ENCODE results near the gene PPP1R12B. TPM values are rescaled to one million over a fixed set of nuclear protein-coding genes. Genes with fewer than 3 reads are reported as not detected.
"Not testable (repeated sequence)": the region's sequence is repeated elsewhere in the genome, so short reads cannot be mapped to it uniquely, and the experiment has no call there.

PPP1R12B gene
- total RNA-seq, 1 donor from 2014 or later: 13.5 TPM

DNA sequence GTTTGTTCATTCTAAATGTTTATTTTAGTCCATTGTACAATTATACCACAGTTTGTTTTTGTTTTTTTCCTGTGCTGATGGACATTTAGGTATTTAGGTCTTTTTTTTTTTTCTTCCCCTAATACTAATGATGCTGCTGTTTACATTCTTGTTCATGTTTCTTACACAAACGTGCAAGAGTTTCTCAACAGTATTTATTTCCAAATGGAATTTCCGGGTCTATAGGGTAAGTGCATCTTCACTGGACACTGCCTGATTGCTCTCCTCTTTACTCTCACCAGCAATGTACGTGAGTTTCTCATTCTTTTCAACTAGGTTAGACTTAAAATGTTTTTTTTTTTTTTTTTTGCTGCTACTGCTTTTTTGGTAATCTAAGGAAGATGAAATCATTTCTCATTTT, 122.7 kb downstream of the PPP1R12B start:
- DNase-seq (ENCODE audit: low spot score): no peak
- Mint-ChIP-seq H3K27me3 (ENCODE audit: low read depth) (peaks cover 6% of the 10 kb centered on the region), H3K4me1 (ENCODE audit: low read depth) (no peaks in the 10 kb centered on the region), H3K27ac (no peak overlapping the region), H3K36me3 (ENCODE audit: low read depth) (no peaks in the 10 kb centered on the region), H3K9me3 (no peaks in the 10 kb centered on the region), H3K4me3 (ENCODE audit: low read depth) (no peak overlapping the region)
- intact Hi-C loops (cut with micrococcal nuclease): no loop called here

DNA sequence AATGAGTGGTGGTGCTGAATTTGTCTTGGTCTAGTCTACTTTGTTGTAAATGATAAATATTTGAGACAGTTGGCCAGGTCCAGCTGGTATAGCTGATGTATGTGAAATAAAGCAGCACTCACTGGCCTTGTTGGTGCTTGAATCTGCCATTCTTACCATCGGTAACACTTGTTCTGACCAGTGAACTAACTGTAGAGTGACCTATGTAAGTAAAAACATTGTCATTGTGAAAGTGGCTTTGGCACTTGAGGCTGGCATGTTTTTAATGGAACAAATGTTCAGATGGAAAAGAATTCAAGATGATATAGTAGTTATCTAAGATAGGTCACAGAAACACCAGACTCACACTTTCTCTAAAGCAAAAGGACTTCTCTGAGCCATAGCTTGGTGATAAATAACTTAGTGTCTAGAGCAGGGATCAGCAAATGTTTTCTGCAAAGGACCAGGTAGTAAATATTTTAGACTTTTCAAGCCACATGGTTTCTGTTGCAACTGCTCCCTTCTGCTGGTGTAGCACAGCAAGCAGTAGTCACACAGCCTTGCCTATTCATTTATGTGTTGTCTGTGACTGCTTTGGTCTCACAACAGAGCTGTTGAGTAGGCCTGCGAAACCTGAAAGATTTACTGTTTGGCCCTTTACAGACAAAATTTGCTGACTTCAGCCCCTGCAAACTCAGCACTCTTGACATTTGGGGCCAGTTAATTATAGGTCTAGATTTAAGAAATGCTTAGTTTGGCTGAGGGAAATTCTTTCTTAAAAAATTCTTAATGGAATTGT, 124.0 kb downstream of the PPP1R12B start:
- DNase-seq (ENCODE audit: low spot score); H3K36me3 Mint-ChIP-seq (ENCODE audit: low read depth); H3K27me3 Mint-ChIP-seq (ENCODE audit: low read depth); H3K9me3 Mint-ChIP-seq; H3K4me3 Mint-ChIP-seq (ENCODE audit: low read depth); intact Hi-C loops (cut with micrococcal nuclease); H3K4me1 Mint-ChIP-seq (ENCODE audit: low read depth); H3K27ac Mint-ChIP-seq: not testable (repeated sequence)

DNA sequence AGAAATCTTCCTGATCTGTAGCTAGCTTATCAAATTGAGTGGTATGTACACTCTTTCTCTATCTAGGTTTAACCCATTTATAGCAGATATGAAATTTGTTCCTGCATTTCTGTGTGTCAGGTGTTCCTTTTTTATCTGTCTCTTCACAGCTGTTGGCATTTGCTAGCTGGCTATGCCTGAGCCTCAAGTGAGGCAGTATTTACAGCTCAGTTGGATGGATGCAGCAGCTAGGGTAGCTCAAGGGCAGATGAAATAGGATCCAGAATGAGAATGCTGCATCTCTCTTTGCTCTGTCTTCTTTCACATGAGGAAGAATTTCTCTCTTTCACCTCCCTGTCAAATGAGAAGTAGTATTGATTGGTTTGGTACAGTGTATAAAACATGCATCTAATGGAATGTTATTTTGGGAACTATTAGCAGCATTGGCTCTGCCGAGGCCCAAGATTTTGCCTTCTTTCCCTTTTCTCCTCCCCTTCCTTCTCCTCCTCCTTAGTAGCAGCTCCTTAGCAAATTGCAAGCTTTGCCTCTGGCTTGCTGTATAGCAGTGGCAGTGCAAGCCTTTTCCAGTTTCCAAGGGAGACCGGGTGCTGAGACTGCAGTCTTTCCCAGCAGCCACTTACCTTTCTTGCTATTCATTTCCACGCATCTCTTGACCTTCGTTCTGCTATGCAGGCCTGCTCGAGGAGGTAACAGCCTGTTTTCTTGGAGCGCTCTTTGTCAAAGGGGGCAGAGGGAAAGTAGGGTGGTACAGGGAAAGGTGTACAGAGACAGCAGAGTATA, 125.0 kb downstream of the PPP1R12B start:
- H3K4me1 Mint-ChIP-seq (ENCODE audit: low read depth); intact Hi-C loops (cut with micrococcal nuclease); H3K27me3 Mint-ChIP-seq (ENCODE audit: low read depth); DNase-seq (ENCODE audit: low spot score); H3K27ac Mint-ChIP-seq; H3K36me3 Mint-ChIP-seq (ENCODE audit: low read depth); H3K4me3 Mint-ChIP-seq (ENCODE audit: low read depth); H3K9me3 Mint-ChIP-seq: not testable (repeated sequence)

DNA sequence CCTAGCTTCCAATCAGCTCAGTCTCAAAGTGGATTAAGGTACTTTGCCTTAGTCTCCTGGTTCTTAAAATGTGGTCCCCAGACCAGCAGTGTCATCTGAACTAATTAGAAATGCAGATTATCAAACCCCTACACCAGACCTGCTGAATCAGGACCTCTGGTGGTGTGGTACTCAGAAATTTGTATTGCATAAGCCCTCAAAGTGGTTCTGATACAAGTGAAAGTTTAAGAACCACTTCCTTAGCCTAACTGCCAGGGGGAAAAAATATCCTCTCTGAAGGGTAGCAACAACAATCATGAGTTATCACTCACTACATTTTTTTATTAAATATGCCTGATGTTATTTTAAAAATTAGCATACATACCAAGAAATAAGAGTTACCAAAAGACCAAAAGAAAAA, 131.2 kb downstream of the PPP1R12B start:
- intact Hi-C loops (cut with micrococcal nuclease): loop anchor here (10.0 kb wide), 1 partner anchor 135 kb away; the partner anchor contains the start of genes PPP1R12B and UBE2T
- H3K27me3 Mint-ChIP-seq (ENCODE audit: low read depth): peaks cover 34% of the 10 kb centered on the region
- not testable (repeated sequence) for H3K4me3 Mint-ChIP-seq (ENCODE audit: low read depth); H3K36me3 Mint-ChIP-seq (ENCODE audit: low read depth); DNase-seq (ENCODE audit: low spot score); H3K9me3 Mint-ChIP-seq; H3K27ac Mint-ChIP-seq
- H3K4me1 Mint-ChIP-seq (ENCODE audit: low read depth): peaks cover 29% of the 10 kb centered on the region

DNA sequence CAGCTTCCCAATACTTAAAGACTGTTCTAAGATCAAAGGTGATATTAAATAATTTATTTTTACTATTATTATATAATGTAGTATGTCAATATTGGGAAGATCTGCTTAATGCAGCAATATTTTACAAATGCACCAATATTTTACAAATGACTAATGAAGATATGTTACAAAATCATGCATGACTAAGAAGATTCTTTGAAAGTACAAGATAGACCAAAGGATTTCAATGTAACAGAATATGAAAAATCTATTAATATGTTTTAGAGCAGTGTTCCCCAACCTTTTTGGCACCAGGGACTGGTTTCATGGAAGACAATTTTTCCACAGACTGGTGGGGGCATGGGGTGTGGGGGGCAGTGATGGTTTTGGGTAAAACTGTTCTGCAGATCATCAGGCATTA, 132.1 kb downstream of the PPP1R12B start:
- intact Hi-C loops (cut with micrococcal nuclease): loop anchor here (10.0 kb wide), 1 partner anchor 136 kb away; the partner anchor contains the start of genes PPP1R12B and UBE2T

DNA sequence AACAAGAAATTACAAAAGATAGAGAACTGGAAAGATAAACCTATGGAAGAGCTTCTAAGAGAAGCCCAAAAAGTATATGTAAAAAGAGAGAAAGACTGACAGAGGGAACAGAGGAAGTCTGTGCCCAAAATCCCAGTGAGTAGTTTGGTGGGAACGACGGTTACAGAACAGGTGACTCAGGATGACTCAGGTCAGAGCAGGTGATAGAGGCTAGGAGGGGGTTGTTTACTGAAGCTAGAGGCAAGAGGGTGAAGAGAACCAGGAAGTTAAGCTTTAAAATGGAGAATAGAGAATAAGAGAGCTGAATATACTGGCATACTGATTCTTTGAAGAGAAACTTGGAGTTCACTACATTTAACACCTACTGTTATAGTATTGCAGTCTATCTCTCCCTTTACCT, 134.9 kb downstream of the PPP1R12B start:
- H3K27me3 Mint-ChIP-seq (ENCODE audit: low read depth): peaks cover 39% of the 10 kb centered on the region
- peaks cover 38% of the 10 kb centered on the region for H3K4me1 Mint-ChIP-seq (ENCODE audit: low read depth)
- not testable (repeated sequence) for H3K27ac Mint-ChIP-seq; H3K4me3 Mint-ChIP-seq (ENCODE audit: low read depth); DNase-seq (ENCODE audit: low spot score); H3K9me3 Mint-ChIP-seq
- H3K36me3 Mint-ChIP-seq (ENCODE audit: low read depth): peaks cover 12% of the 10 kb centered on the region
- intact Hi-C loops (cut with micrococcal nuclease): loop anchor here (10.0 kb wide), 1 partner anchor 139 kb away; the partner anchor contains the start of genes PPP1R12B and UBE2T

More for the DNA sequence above, 132.1 kb downstream of the PPP1R12B start:
- H3K27ac Mint-ChIP-seq; H3K36me3 Mint-ChIP-seq (ENCODE audit: low read depth); H3K9me3 Mint-ChIP-seq; H3K4me3 Mint-ChIP-seq (ENCODE audit: low read depth); DNase-seq (ENCODE audit: low spot score): not testable (repeated sequence)
- Mint-ChIP-seq H3K27me3 (ENCODE audit: low read depth) (peaks cover 40% of the 10 kb centered on the region), H3K4me1 (ENCODE audit: low read depth) (peaks cover 33% of the 10 kb centered on the region)

DNA sequence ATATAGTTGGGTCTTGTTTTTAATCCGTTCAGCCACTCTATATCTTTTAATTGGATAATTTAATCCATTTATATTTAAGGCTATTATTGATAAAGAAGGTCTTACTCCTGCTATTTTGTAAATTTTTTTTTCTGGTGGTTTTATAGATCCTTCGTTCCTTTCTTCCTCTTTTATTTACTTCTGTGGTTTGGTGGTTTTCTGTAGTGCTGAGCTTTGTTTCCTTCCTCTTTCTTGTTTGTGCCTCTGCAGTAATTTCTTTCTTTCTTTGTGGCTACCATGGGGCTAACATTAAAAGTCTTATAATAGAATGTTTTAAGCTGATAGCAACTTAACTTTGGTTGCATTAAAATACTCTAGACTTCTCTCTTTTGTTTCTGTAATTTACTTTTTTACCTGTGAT, 135.5 kb downstream of the PPP1R12B start:
- DNase-seq (ENCODE audit: low spot score); H3K9me3 Mint-ChIP-seq; H3K27ac Mint-ChIP-seq; H3K4me3 Mint-ChIP-seq (ENCODE audit: low read depth): not testable (repeated sequence)
- peaks cover 39% of the 10 kb centered on the region for H3K4me1 Mint-ChIP-seq (ENCODE audit: low read depth)
- intact Hi-C loops (cut with micrococcal nuclease): loop anchor here (10.0 kb wide), 1 partner anchor 139 kb away; the partner anchor contains the start of genes PPP1R12B and UBE2T
- H3K27me3 Mint-ChIP-seq (ENCODE audit: low read depth): peaks cover 37% of the 10 kb centered on the region
- peaks cover 18% of the 10 kb centered on the region for H3K36me3 Mint-ChIP-seq (ENCODE audit: low read depth)

GRCh38 chr1:202484820-202485219, 136.3 kb downstream of the PPP1R12B start:
- intact Hi-C loops (cut with micrococcal nuclease): loop anchor here (10.0 kb wide), 1 partner anchor 140 kb away; the partner anchor contains the start of genes PPP1R12B and UBE2T
- Mint-ChIP-seq H3K4me1 (ENCODE audit: low read depth) (peaks cover 34% of the 10 kb centered on the region), H3K36me3 (ENCODE audit: low read depth) (peaks cover 23% of the 10 kb centered on the region), H3K27me3 (ENCODE audit: low read depth) (peaks cover 38% of the 10 kb centered on the region)
- not testable (repeated sequence) for DNase-seq (ENCODE audit: low spot score); H3K9me3 Mint-ChIP-seq; H3K27ac Mint-ChIP-seq; H3K4me3 Mint-ChIP-seq (ENCODE audit: low read depth)

DNA sequence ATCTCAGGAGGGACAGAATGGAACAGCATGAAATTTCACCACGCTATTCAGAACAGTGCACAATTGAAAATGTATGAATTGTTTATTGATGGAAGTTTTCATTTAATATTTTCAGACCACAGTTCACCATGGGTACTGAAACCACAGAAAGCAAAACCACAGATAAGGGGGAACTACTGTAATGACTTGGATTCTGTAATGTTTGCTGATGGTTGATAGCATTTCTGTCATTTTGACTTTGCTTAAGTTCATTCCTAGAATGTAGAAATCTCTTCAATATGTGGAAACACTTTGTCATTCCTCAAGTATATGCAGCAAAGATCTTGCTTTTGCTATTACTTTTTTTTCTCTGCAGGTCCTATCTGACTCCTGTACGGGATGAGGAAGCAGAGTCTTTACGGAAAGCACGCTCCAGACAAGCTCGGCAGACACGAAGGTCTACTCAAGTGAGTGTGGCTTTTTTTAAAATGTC, 139.7 kb downstream of the PPP1R12B start:
- H3K4me1 Mint-ChIP-seq (ENCODE audit: low read depth): peaks cover 26% of the 10 kb centered on the region
- not testable (repeated sequence) for H3K27ac Mint-ChIP-seq; H3K9me3 Mint-ChIP-seq; H3K4me3 Mint-ChIP-seq (ENCODE audit: low read depth); DNase-seq (ENCODE audit: low spot score)
- H3K36me3 Mint-ChIP-seq (ENCODE audit: low read depth): peaks cover 29% of the 10 kb centered on the region
- intact Hi-C loops (cut with micrococcal nuclease): loop anchor here (10.0 kb wide), 1 partner anchor 143 kb away; the partner anchor contains the start of genes PPP1R12B and UBE2T
- H3K27me3 Mint-ChIP-seq (ENCODE audit: low read depth): peaks cover 35% of the 10 kb centered on the region

GRCh38 chr1:202489101-202489500, 140.6 kb downstream of the PPP1R12B start:
- intact Hi-C loops (cut with micrococcal nuclease): loop anchor here (10.0 kb wide), 1 partner anchor 144 kb away; the partner anchor contains the start of genes PPP1R12B and UBE2T
- peaks cover 30% of the 10 kb centered on the region for H3K36me3 Mint-ChIP-seq (ENCODE audit: low read depth)
- H3K9me3 Mint-ChIP-seq: not testable (repeated sequence)

GRCh38 chr1:202493112-202493511, 144.6 kb downstream of the PPP1R12B start:
- H3K4me3 Mint-ChIP-seq (ENCODE audit: low read depth); H3K4me1 Mint-ChIP-seq (ENCODE audit: low read depth); H3K27ac Mint-ChIP-seq; intact Hi-C loops (cut with micrococcal nuclease); H3K9me3 Mint-ChIP-seq; DNase-seq (ENCODE audit: low spot score): not testable (repeated sequence)
- peaks cover 16% of the 10 kb centered on the region for H3K27me3 Mint-ChIP-seq (ENCODE audit: low read depth)
- H3K36me3 Mint-ChIP-seq (ENCODE audit: low read depth): peaks cover 34% of the 10 kb centered on the region

More at GRCh38 chr1:202489101-202489500, 140.6 kb downstream of the PPP1R12B start:
- H3K4me3 Mint-ChIP-seq (ENCODE audit: low read depth); DNase-seq (ENCODE audit: low spot score); H3K27ac Mint-ChIP-seq: not testable (repeated sequence)
- H3K4me1 Mint-ChIP-seq (ENCODE audit: low read depth): peaks cover 18% of the 10 kb centered on the region
- H3K27me3 Mint-ChIP-seq (ENCODE audit: low read depth): peaks cover 30% of the 10 kb centered on the region

GRCh38 chr1:202498542-202498941, 150.0 kb downstream of the PPP1R12B start:
- no peaks in the 10 kb centered on the region for H3K9me3 Mint-ChIP-seq
- no peak for DNase-seq (ENCODE audit: low spot score)
- H3K27ac Mint-ChIP-seq: no peak overlapping the region
- no peaks in the 10 kb centered on the region for H3K27me3 Mint-ChIP-seq (ENCODE audit: low read depth)
- no peaks in the 10 kb centered on the region for H3K4me1 Mint-ChIP-seq (ENCODE audit: low read depth)
- H3K4me3 Mint-ChIP-seq (ENCODE audit: low read depth): no peak overlapping the region
- peaks cover 18% of the 10 kb centered on the region for H3K36me3 Mint-ChIP-seq (ENCODE audit: low read depth)
- intact Hi-C loops (cut with micrococcal nuclease): no loop called here

Data from activated T-helper 2 cell treated with anti-CD3 and anti-CD28 coated beads, Interferon-gamma antibody, Interleukin-2, Interleukin-4, amounts not matched to agents 10 μg/mL and 5 μg/mL and 100 μg/mL, durations not matched to agents 14 hours and 24 hours and 36 hours (primary cell).